ENCODE results near the gene GNAT3. TPM values are rescaled to one million over a fixed set of nuclear protein-coding genes. Genes with fewer than 3 reads are reported as not detected.

The GNAT3 gene
- total and polyA plus RNA-seq, 3 donors from 2014 or later = 0.38 TPM; not detected in 2

- no peak overlapping the region for H3K27ac ChIP-seq
- H3K36me3 ChIP-seq (ENCODE audit: low read depth, missing control alignments) = no peaks in the 10 kb centered on the region
- DNase-seq = no peak
- H3K4me1 ChIP-seq = no peaks in the 10 kb centered on the region
- no peaks in the 10 kb centered on the region for H3K27me3 ChIP-seq
- H3K4me3 ChIP-seq = no peak overlapping the region
- intact Hi-C loops (cut with DNase I; ENCODE audit: low total_unique reads) = no loop called here
- TF ChIP-seq POLR2A (IDR thresholded peaks at IDR 0.05) (no peak), CTCF (IDR thresholded peaks at IDR 0.05) (no peak)
- H3K9me3 ChIP-seq = no peaks in the 10 kb centered on the region
Observed at GRCh38 chr7:80515298-80515697, 3.4 kb upstream of the GNAT3 start.

GRCh38 chr7:80510021-80510420 lies 1.8 kb downstream of the GNAT3 start:
- Histone ChIP-seq H3K9me3 (no peaks in the 10 kb centered on the region), H3K27ac (no peak overlapping the region), H3K4me3 (no peak overlapping the region), H3K36me3 (ENCODE audit: low read depth, missing control alignments) (no peaks in the 10 kb centered on the region), H3K4me1 (no peaks in the 10 kb centered on the region), H3K27me3 (no peaks in the 10 kb centered on the region)
- WGBS, 2 donors = 92 to 96% methylated on average over 3 of the region's 3 CpGs
- intact Hi-C loops (cut with DNase I; ENCODE audit: low total_unique reads) = no loop called here
- TF ChIP-seq POLR2A (IDR thresholded peaks at IDR 0.05) = no peak
- TF ChIP-seq CTCF (IDR thresholded peaks at IDR 0.05) = no peak
- no peak for DNase-seq

GRCh38 chr7:80508440-80508839 lies 3.4 kb downstream of the GNAT3 start:
- Histone ChIP-seq H3K27me3 (no peaks in the 10 kb centered on the region), H3K4me3 (no peak overlapping the region), H3K27ac (no peak overlapping the region), H3K9me3 (no peaks in the 10 kb centered on the region), H3K4me1 (no peaks in the 10 kb centered on the region), H3K36me3 (ENCODE audit: low read depth, missing control alignments) (no peaks in the 10 kb centered on the region)
- no peak for TF ChIP-seq POLR2A (IDR thresholded peaks at IDR 0.05)
- WGBS, 2 donors = 84 to 85% methylated on average over 6 of the region's 6 CpGs
- no peak for DNase-seq
- intact Hi-C loops (cut with DNase I; ENCODE audit: low total_unique reads) = no loop called here

- DNase-seq = no peak
- no peaks in the 10 kb centered on the region for H3K36me3 ChIP-seq (ENCODE audit: low read depth, missing control alignments)
- no peaks in the 10 kb centered on the region for H3K27me3 ChIP-seq
- no peaks in the 10 kb centered on the region for H3K9me3 ChIP-seq
- no peak overlapping the region for H3K4me3 ChIP-seq
- 55 to 75% methylated on average over 7 of the region's 7 CpGs for WGBS, 2 donors
- TF ChIP-seq CTCF (IDR thresholded peaks at IDR 0.05) = no peak
- TF ChIP-seq POLR2A (IDR thresholded peaks at IDR 0.05) = no peak
- H3K27ac ChIP-seq = no peak overlapping the region
- intact Hi-C loops (cut with DNase I; ENCODE audit: low total_unique reads) = no loop called here
- no peaks in the 10 kb centered on the region for H3K4me1 ChIP-seq
Observed at GRCh38 chr7:80505900-80506500, 5.9 kb downstream of the GNAT3 start.

- Histone ChIP-seq H3K4me1 (no peaks in the 10 kb centered on the region), H3K9me3 (no peaks in the 10 kb centered on the region), H3K27ac (no peak overlapping the region), H3K4me3 (no peak overlapping the region), H3K36me3 (ENCODE audit: low read depth, missing control alignments) (no peaks in the 10 kb centered on the region), H3K27me3 (no peaks in the 10 kb centered on the region)
- intact Hi-C loops (cut with DNase I; ENCODE audit: low total_unique reads) = no loop called here
- TF ChIP-seq POLR2A (IDR thresholded peaks at IDR 0.05) (no peak), CTCF (IDR thresholded peaks at IDR 0.05) (no peak)
- DNase-seq = no peak
- 100% methylated on average over 1 of the region's 1 CpG for WGBS, 2 donors
Observed at GRCh38 chr7:80500325-80500724, 11.5 kb downstream of the GNAT3 start.
